Endodermal cell (in vitro differentiated cells): ENCODE measurements around the gene RLBP1. TPM values are rescaled to one million over a fixed set of nuclear protein-coding genes. Genes with fewer than 3 reads are reported as not detected.

Source experiments
- DNase-seq: peaks from one replicate; pipeline ENCODE4 v3.0.0-alpha.2; 2017
- H3K27ac ChIP-seq: 2 replicates; pipeline ENCODE4 v1.5.1; 2013; ENCODE audit warnings: mild to moderate bottlenecking, low read depth, low read length, moderate library complexity
- H3K27me3 ChIP-seq: 2 replicates; pipeline ENCODE4 v1.6.1; 2013; ENCODE audit warnings: mild to moderate bottlenecking, low read length, moderate library complexity; ENCODE audit not compliant: insufficient read depth, control insufficient read depth, poor library complexity, severe bottlenecking
- H3K36me3 ChIP-seq: 2 replicates; pipeline ENCODE4 v1.7.0; 2013; ENCODE audit warnings: mild to moderate bottlenecking, low read length, moderate library complexity; ENCODE audit not compliant: control insufficient read depth, insufficient read depth
- H3K4me1 ChIP-seq: one replicate; pipeline ENCODE4 v1.7.0; 2013; ENCODE audit warnings: low read length; ENCODE audit not compliant: control insufficient read depth, insufficient read depth
- H3K4me3 ChIP-seq: 2 replicates; pipeline ENCODE4 v1.5.1; 2013; ENCODE audit warnings: mild to moderate bottlenecking, low read length, moderate library complexity
- H3K9ac ChIP-seq: 2 replicates; pipeline ENCODE4 v1.6.1; 2013; ENCODE audit warnings: mild to moderate bottlenecking, low read length, moderate library complexity; ENCODE audit not compliant: poor library complexity, severe bottlenecking; ENCODE audit errors: extremely low read depth
- H3K9me3 ChIP-seq: 2 replicates; pipeline ENCODE4 v1.6.1; 2013; ENCODE audit warnings: mild to moderate bottlenecking, low read length, moderate library complexity; ENCODE audit not compliant: control insufficient read depth
- H3K27ac Mint-ChIP-seq: 2 replicates; pipeline ENCODE4 v1.8.0; 2020; ENCODE audit warnings: mixed read lengths
- H3K27me3 Mint-ChIP-seq: 2 replicates; pipeline ENCODE4 v1.8.0; 2021; ENCODE audit warnings: mild to moderate bottlenecking, mixed read lengths; ENCODE audit not compliant: insufficient read depth
- H3K36me3 Mint-ChIP-seq: 2 replicates; pipeline ENCODE4 v1.8.0; 2020; ENCODE audit warnings: low read depth, mixed read lengths
- H3K4me1 Mint-ChIP-seq: 2 replicates; pipeline ENCODE4 v1.8.0; 2020; ENCODE audit warnings: mixed read lengths
- H3K4me3 Mint-ChIP-seq: 2 replicates; pipeline ENCODE4 v1.8.0; 2020; ENCODE audit warnings: mild to moderate bottlenecking, moderate library complexity, mixed read lengths
- H3K9me3 Mint-ChIP-seq: 2 replicates; pipeline ENCODE4 v1.8.0; 2020; ENCODE audit warnings: mild to moderate bottlenecking, mixed read lengths
- CTCF ChIP-seq: fragments of 200-600 bp; sonication (generic); conservative IDR thresholded peaks from 2 replicates; pipeline ENCODE4 v1.5.0; 2021; ENCODE audit warnings: antibody characterized with exemption, mild to moderate bottlenecking
- WGBS, 2 experiments: methylation state at CpG; one replicate each; pipeline versions ENCODE4 v1.1.5 to v1.1.7; 2013; ENCODE audit warnings: missing lambda C conversion rate in 2 of 2, mixed read lengths in 1 of 2; ENCODE audit not compliant: insufficient coverage in 1 of 2, insufficient read length in 1 of 2; 5-methylcytosine and 5-hydroxymethylcytosine counted together
- total RNA-seq, 2 donors: library from RNA; stranded (reverse); fragmentation: NEBNext Ultra II Directional in 1 of 2; extraction: Animal tissue kit (Norgen Biotek cat#: 25700) in 1 of 2; gene quantifications; 2 replicates in 1 of 2; 3 replicates in 1 of 2; pipeline ENCODE4 v1.2.1, GENCODE V29; 2021

The RLBP1 gene
- total RNA-seq, 2 donors from 2014 or later = not detected

GRCh38 chr15:89226359-89227221 lies 5.2 kb upstream of the RLBP1 start:
- no peak for TF ChIP-seq CTCF
- no peaks in the 10 kb centered on the region for H3K27me3 ChIP-seq
- Mint-ChIP-seq H3K4me1 (peaks cover 15% of the 10 kb centered on the region), H3K9me3 (no peaks in the 10 kb centered on the region), H3K36me3 (no peaks in the 10 kb centered on the region), H3K4me3 (no peak overlapping the region), H3K27ac (no peak overlapping the region), H3K27me3 (no peaks in the 10 kb centered on the region)
- no peak for DNase-seq
- H3K4me3 ChIP-seq = no peak overlapping the region
- H3K9ac ChIP-seq = no peak overlapping the region
- H3K4me1 ChIP-seq = peaks cover 3% of the 10 kb centered on the region
- H3K27ac ChIP-seq = no peak overlapping the region
- H3K36me3 ChIP-seq = no peaks in the 10 kb centered on the region
- 88 to 90% methylated on average over 11 to 14 of the region's 14 CpGs for WGBS, 2 experiments
- H3K9me3 ChIP-seq = no peaks in the 10 kb centered on the region

GRCh38 chr15:89225588-89225987 lies 4.2 kb upstream of the RLBP1 start:
- no peak overlapping the region for H3K4me3 ChIP-seq
- DNase-seq = no peak
- WGBS, 2 experiments = 99 to 100% methylated on average over 2 to 4 of the region's 5 CpGs
- peaks cover 3% of the 10 kb centered on the region for H3K4me1 ChIP-seq
- H3K4me1 Mint-ChIP-seq = peaks cover 17% of the 10 kb centered on the region
- H3K9me3 Mint-ChIP-seq = no peaks in the 10 kb centered on the region
- no peak overlapping the region for H3K27ac Mint-ChIP-seq
- H3K9ac ChIP-seq = no peak overlapping the region
- no peaks in the 10 kb centered on the region for H3K27me3 ChIP-seq
- H3K27ac ChIP-seq = no peak overlapping the region
- no peaks in the 10 kb centered on the region for H3K9me3 ChIP-seq
- no peak overlapping the region for H3K4me3 Mint-ChIP-seq
- H3K36me3 ChIP-seq = no peaks in the 10 kb centered on the region
- no peaks in the 10 kb centered on the region for H3K27me3 Mint-ChIP-seq
- TF ChIP-seq CTCF = no peak
- H3K36me3 Mint-ChIP-seq = no peaks in the 10 kb centered on the region

DNA sequence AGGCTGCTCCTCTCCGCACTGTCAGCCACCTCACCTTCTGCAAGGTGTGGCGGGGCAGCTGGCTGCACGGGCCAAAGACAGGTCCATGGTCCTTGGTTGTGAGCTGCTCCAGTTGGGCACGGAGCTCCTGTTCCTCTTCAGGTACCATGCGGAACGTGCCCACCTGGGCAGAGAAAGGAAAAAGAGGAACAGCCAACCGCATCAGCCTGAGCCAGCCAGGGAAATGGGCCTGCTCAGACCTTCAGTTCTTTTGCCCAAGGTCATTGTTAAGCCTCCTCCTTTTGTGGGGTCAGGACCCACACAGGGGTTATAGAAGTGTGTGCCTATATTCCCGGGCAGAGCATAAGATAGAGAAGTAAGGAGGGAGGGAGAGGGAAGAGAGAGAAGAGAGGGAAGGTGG lies 2.8 kb downstream of the RLBP1 start:
- no peaks in the 10 kb centered on the region for H3K9me3 ChIP-seq
- no peaks in the 10 kb centered on the region for H3K4me1 ChIP-seq
- no peak overlapping the region for H3K9ac ChIP-seq
- no peak overlapping the region for H3K4me3 Mint-ChIP-seq
- 73 to 94% methylated on average over 2 to 8 of the region's 8 CpGs for WGBS, 2 experiments
- no peak for TF ChIP-seq CTCF
- no peaks in the 10 kb centered on the region for H3K9me3 Mint-ChIP-seq
- peaks cover 2% of the 10 kb centered on the region for H3K27me3 Mint-ChIP-seq
- no peak for DNase-seq
- no peak overlapping the region for H3K27ac ChIP-seq
- H3K27me3 ChIP-seq = no peaks in the 10 kb centered on the region
- no peaks in the 10 kb centered on the region for H3K36me3 Mint-ChIP-seq
- H3K4me3 ChIP-seq = no peak overlapping the region
- no peaks in the 10 kb centered on the region for H3K36me3 ChIP-seq
- H3K4me1 Mint-ChIP-seq = peaks cover 4% of the 10 kb centered on the region
- H3K27ac Mint-ChIP-seq = no peak overlapping the region
